ENCODE data around the gene SNX22.
A peak's percentile ranks its signal among the peaks of the same experiment; 100 is the strongest.

Gene SNX22

GRCh38 chr15:64144192-64144564 is 7.4 kb upstream of the SNX22 start:
- Mint-ChIP-seq H3K4me3 (no peak overlapping the region), H3K27me3 (no peaks in the 10 kb centered on the region), H3K9me3 (no peaks in the 10 kb centered on the region), H3K27ac (no peak overlapping the region), H3K4me1 (ENCODE audit: low read depth) (peaks cover 30% of the 10 kb centered on the region), H3K36me3 (ENCODE audit: low read depth) (peaks cover 66% of the 10 kb centered on the region)
- intact Hi-C loops (cut with micrococcal nuclease) = no loop called here

DNA sequence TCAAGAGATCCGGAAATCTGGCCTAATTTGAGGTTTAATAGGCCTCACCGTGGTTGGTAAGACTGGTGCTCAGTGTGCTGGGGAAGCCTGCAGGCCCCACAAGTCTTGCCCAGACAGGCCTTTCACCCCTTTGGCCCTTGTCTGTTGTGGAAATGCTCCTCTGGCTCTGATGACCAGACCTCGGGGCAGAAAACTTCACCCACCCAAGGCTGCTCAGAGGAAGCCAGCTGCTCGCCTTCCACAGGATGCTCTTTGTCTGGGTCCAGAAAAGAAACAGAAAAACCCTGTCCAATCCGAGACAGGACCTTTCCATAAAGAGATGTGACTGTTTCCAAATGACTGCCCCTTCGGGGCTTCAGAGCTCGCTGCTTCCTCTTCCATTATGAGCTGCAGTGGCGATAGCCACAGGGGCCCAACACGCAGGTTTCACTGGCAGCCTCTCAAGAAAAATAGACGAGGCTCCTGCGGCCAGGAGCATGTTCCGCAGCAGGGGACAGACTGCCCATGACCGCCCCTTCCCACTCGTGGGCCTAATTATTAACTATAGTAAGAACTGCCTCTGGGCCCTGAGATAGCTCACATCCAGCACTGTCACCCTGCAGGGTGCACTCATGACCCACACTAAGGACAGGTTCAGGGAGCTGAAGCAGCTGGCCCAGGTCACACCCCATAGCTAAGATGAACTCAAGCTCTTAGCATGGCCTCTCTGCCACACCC is 6.8 kb upstream of the SNX22 start:
- H3K36me3 Mint-ChIP-seq (ENCODE audit: low read depth) = peaks cover 64% of the 10 kb centered on the region
- intact Hi-C loops (cut with micrococcal nuclease) = no loop called here
- no peak overlapping the region for H3K27ac Mint-ChIP-seq
- peaks cover 35% of the 10 kb centered on the region for H3K4me1 Mint-ChIP-seq (ENCODE audit: low read depth)
- no peaks in the 10 kb centered on the region for H3K9me3 Mint-ChIP-seq
- H3K27me3 Mint-ChIP-seq = no peaks in the 10 kb centered on the region
- no peak overlapping the region for H3K4me3 Mint-ChIP-seq

DNA sequence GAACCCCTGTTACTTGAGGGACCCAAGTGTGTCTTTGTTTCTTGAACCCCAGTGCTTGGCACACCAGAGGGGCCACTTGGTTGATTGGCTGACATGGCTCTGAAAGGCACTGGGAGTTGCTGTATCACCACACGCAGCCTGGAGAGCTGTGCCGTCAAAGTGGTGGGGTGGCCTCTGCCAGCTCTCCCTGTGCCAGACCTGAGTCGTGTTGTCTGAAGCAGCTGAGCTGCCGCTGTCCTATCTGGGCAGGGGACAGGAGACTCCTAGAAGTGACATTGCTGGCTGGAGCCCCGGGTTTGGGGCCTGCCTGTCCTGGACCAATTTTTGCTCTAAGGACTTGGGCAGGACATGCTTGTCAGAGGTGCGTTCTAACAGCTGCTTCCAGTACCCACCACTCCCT is 5.5 kb upstream of the SNX22 start:
- no peak overlapping the region for H3K27ac Mint-ChIP-seq
- H3K9me3 Mint-ChIP-seq = no peaks in the 10 kb centered on the region
- H3K4me1 Mint-ChIP-seq (ENCODE audit: low read depth) = peaks cover 39% of the 10 kb centered on the region

DNA sequence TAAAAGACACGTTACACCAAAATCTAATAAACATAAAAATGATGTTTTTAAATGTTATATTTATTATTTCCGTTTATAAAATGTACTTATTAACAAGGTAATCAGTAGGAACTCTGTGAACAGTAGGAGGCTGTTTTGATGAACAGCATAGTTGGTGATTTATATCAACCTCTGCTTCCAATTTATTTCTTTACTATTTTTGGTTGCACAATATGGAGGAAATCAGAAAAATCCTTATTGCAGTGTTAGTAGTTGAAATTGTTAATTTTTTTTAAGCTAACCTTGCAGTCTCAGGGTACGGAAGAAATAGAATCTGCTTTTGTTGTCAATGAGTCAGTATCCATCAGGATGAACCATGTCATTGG is 5.0 kb upstream of the SNX22 start:
- no peaks in the 10 kb centered on the region for H3K9me3 Mint-ChIP-seq
- H3K4me1 Mint-ChIP-seq (ENCODE audit: low read depth) = peaks cover 39% of the 10 kb centered on the region
- intact Hi-C loops (cut with micrococcal nuclease) = no loop called here
- H3K27ac Mint-ChIP-seq = no peak overlapping the region
- H3K4me3 Mint-ChIP-seq = no peak overlapping the region
- H3K27me3 Mint-ChIP-seq = peaks cover 8% of the 10 kb centered on the region
- H3K36me3 Mint-ChIP-seq (ENCODE audit: low read depth) = peaks cover 46% of the 10 kb centered on the region

More for the DNA sequence above, 5.5 kb upstream of the SNX22 start:
- intact Hi-C loops (cut with micrococcal nuclease) = no loop called here
- Mint-ChIP-seq H3K27me3 (peaks cover 5% of the 10 kb centered on the region), H3K4me3 (no peak overlapping the region), H3K36me3 (ENCODE audit: low read depth) (peaks cover 51% of the 10 kb centered on the region)

GRCh38 chr15:64146885-64147681 is 4.4 kb upstream of the SNX22 start:
- H3K36me3 Mint-ChIP-seq (ENCODE audit: low read depth) = peaks cover 40% of the 10 kb centered on the region
- peaks cover 14% of the 10 kb centered on the region for H3K27me3 Mint-ChIP-seq
- no peak overlapping the region for H3K4me3 Mint-ChIP-seq
- H3K4me1 Mint-ChIP-seq (ENCODE audit: low read depth) = peaks cover 36% of the 10 kb centered on the region
- intact Hi-C loops (cut with micrococcal nuclease) = no loop called here
- H3K9me3 Mint-ChIP-seq = no peaks in the 10 kb centered on the region
- no peak overlapping the region for H3K27ac Mint-ChIP-seq

GRCh38 chr15:64148168-64148567 is 3.4 kb upstream of the SNX22 start:
- no peaks in the 10 kb centered on the region for H3K9me3 Mint-ChIP-seq
- H3K4me1 Mint-ChIP-seq (ENCODE audit: low read depth) = peaks cover 45% of the 10 kb centered on the region
- peaks cover 24% of the 10 kb centered on the region for H3K27me3 Mint-ChIP-seq
- H3K4me3 Mint-ChIP-seq = no peak overlapping the region
- intact Hi-C loops (cut with micrococcal nuclease) = no loop called here
- peaks cover 29% of the 10 kb centered on the region for H3K36me3 Mint-ChIP-seq (ENCODE audit: low read depth)
- H3K27ac Mint-ChIP-seq = no peak overlapping the region

DNA sequence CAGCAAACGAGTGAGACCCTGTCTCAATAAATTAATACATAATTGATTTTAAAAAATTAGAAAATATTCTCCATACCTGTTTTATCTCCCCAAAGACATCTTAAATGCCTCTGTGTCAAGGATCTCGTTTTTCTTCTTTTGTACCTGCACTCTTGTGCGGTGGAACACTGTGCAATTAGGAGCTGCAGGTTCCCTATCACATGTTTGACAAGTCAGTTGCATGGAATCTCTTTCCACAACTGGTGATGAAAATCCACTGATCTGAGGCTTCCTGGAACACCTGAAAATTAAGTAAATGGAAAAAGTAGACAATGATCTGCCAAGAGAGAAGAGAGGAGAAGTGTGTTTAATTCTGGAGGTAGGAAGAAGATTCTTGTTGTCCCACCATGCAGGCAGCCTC is 3.0 kb upstream of the SNX22 start:
- H3K9me3 Mint-ChIP-seq = no peaks in the 10 kb centered on the region
- no peak overlapping the region for H3K4me3 Mint-ChIP-seq

DNA sequence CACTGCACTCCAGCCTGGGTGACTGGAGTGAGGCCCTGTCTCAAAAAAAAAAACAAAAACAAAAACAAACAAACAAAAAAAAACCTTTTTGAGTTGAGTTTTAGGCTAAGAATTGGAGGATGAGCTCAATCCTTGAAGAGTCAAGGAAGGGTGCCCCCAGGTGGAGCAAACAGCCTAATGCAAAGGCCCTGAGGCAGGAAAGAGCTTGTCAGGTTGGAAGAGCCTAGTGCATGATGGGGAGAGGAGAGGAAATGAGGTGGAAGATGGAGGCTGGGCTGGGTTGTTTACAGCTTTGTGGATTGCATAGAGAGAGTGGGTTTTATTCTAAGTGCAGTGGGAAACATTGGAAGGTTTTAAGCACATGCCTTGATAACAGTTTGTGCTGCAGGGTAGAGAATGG is 2.1 kb upstream of the SNX22 start:
- H3K27ac Mint-ChIP-seq = peak overlapping the region; percentile 23
- H3K4me1 Mint-ChIP-seq (ENCODE audit: low read depth) = peaks cover 51% of the 10 kb centered on the region
- no peaks in the 10 kb centered on the region for H3K9me3 Mint-ChIP-seq
- peaks cover 19% of the 10 kb centered on the region for H3K36me3 Mint-ChIP-seq (ENCODE audit: low read depth)
- peaks cover 30% of the 10 kb centered on the region for H3K27me3 Mint-ChIP-seq
- no peak overlapping the region for H3K4me3 Mint-ChIP-seq
- intact Hi-C loops (cut with micrococcal nuclease) = no loop called here

More for the DNA sequence above, 3.0 kb upstream of the SNX22 start:
- Mint-ChIP-seq H3K4me1 (ENCODE audit: low read depth) (peaks cover 49% of the 10 kb centered on the region), H3K36me3 (ENCODE audit: low read depth) (peaks cover 25% of the 10 kb centered on the region), H3K27me3 (peaks cover 29% of the 10 kb centered on the region), H3K27ac (no peak overlapping the region)
- intact Hi-C loops (cut with micrococcal nuclease) = no loop called here

DNA sequence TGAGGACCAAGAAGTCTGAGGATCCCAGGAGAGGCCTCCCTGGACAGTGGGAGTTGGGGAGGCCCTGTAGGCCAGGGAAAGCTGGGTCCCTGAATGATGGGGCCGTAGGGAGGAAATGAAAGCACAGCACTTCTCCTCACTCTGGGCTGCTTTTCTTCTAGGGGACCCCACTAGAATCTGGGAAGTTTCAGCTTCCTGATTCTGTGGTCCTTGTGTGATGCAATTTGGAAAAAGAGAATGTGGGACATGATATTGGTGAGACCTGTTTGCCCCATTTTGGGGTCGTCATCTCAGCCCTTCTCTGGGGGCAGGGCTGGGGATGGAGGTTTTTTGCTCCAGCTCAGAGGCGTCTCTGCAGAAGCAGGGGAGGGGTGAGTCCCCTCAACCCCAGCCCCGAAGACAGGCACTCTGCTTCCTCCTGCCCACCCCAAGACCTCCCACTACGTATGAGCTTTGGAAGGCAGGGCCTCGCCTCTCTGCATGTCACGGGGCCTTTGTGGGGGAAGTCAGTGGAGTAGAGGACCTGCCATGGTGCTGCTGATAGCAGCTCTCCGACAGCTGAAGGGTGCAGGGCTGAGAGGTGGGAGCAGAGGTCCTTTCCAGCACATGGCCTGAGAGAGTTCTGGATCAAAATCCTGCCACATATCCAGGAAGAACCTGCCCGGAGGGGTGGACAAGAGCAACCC is 1.5 kb upstream of the SNX22 start:
- Mint-ChIP-seq H3K36me3 (ENCODE audit: low read depth) (peaks cover 15% of the 10 kb centered on the region), H3K27ac (peak overlapping the region; percentile 23), H3K4me3 (no peak overlapping the region), H3K27me3 (peaks cover 30% of the 10 kb centered on the region), H3K4me1 (ENCODE audit: low read depth) (peaks cover 45% of the 10 kb centered on the region), H3K9me3 (no peaks in the 10 kb centered on the region)
- intact Hi-C loops (cut with micrococcal nuclease) = loop anchor here (5.0 kb wide), 1 partner anchor 53 kb away; the partner anchor contains the start of gene SNX1

DNA sequence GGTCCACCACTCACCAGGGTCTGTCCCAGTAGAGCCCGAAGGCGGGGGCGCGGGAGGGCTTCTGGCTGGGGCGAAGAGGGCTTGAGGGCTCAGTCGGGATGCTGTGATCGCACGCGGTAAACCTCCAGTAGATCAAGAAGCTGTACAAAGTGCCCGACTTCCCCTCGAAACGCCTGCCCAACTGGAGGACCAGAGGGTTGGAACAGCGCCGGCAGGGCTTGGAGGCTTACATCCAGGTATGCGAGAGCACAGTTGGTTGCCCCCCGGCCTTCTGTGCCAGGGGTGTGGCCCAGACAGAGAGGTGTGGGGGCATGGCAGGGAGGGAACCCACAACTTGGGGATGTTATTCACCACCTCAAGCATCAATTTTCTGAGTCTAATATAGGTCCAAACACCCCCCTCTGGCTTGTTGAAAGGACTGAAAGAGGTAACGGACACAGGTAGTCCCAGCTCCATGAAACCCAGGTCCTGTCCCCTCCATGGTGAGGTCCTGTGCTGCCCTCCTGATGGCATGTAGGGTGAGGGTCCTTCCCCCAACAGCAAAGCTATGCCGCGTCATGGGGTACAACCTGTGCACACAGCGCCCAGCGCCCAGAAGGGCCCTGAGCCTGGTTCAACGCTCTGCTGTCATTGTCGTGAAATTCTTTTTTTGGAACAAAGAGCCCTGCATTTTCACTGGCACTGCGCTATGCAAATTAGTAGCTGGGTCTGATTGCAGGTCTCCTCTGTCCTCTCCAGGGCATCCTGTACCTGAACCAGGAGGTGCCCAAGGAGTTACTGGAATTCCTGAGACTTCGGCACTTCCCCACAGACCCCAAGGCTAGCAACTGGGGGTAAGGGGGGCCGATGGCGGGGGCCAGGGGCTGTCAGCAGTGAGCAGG is 1.2 kb downstream of the SNX22 start:
- Mint-ChIP-seq H3K4me3 (peak overlapping the region; percentile 57), H3K27ac (no peak overlapping the region), H3K9me3 (no peaks in the 10 kb centered on the region), H3K27me3 (peaks cover 30% of the 10 kb centered on the region), H3K4me1 (ENCODE audit: low read depth) (peaks cover 51% of the 10 kb centered on the region), H3K36me3 (ENCODE audit: low read depth) (peaks cover 29% of the 10 kb centered on the region)
- intact Hi-C loops (cut with micrococcal nuclease) = loop anchor here (5.0 kb wide), 1 partner anchor 55 kb away; the partner anchor contains the start of gene SNX1

GRCh38 chr15:64153480-64154367 is 2.2 kb downstream of the SNX22 start:
- H3K27me3 Mint-ChIP-seq = peaks cover 30% of the 10 kb centered on the region
- peak overlapping the region; percentile 61 for H3K27ac Mint-ChIP-seq
- no peak overlapping the region for H3K4me3 Mint-ChIP-seq
- peaks cover 39% of the 10 kb centered on the region for H3K36me3 Mint-ChIP-seq (ENCODE audit: low read depth)
- H3K4me1 Mint-ChIP-seq (ENCODE audit: low read depth) = peaks cover 58% of the 10 kb centered on the region
- intact Hi-C loops (cut with micrococcal nuclease) = loop anchor here (5.0 kb wide), 1 partner anchor 56 kb away; the partner anchor contains the start of gene SNX1
- no peaks in the 10 kb centered on the region for H3K9me3 Mint-ChIP-seq

- Mint-ChIP-seq H3K4me3 (no peak overlapping the region), H3K27ac (no peak overlapping the region), H3K36me3 (ENCODE audit: low read depth) (peaks cover 62% of the 10 kb centered on the region), H3K4me1 (ENCODE audit: low read depth) (peaks cover 52% of the 10 kb centered on the region), H3K27me3 (peaks cover 26% of the 10 kb centered on the region), H3K9me3 (no peaks in the 10 kb centered on the region)
- intact Hi-C loops (cut with micrococcal nuclease) = no loop called here
These were observed 4.5 kb downstream of the SNX22 start for GRCh38 chr15:64155802-64156651.

Measured in dendritic cell treated with granulocyte-macrophage colony-stimulating factor and Interleukin-4, amounts not matched to agents 40 ng/mL and 50 ng/mL, for 4 days (primary cell).